Measurements from ENCODE around the gene FAAP24. TPM values are rescaled to one million over a fixed set of nuclear protein-coding genes. Genes with fewer than 3 reads are reported as not detected.
"Not testable (repeated sequence)": the region's sequence is repeated elsewhere in the genome, so short reads cannot be mapped to it uniquely, and the experiment has no call there.

Gene FAAP24
- polyA plus RNA-seq, 4 donors, result 0.67 to 3.5 (median 1.9) TPM

DNA sequence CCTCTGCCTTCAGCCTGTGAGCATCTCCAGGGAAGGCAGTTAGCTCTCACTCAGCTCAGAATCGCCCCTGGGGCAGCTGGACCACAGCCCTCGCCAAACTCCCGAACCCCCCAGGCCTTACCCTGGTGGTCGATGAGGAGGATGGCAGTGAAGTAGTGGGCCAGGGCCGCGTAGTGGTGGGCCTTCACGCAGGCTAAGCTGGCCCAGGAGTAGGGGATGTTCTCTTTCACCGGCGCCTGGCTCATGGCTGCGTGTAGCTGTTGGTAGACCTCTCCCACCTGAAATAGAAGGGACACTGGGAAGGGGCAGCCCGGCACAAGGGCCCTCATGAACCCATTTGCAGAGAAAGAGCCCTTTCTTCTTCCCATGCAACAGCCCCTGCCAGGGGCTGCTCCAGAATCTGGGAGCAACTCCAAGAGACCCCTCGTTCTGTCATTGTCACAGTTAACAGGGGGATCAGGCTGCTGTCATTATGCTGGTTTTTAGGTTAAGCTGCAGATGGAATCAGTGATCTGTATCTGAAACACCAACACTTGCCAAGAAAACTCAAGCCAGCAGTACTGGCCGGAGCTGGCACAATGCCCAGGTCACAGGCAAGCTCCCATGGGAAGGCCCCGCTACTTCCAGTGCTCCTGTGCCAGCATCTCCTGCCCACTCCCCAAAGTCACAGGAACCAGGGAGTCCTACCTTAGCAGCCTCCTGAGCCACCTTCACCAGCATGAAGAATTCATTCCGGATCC, 30.3 kb downstream of the FAAP24 start:
- not testable (repeated sequence) for H3K4me3 ChIP-seq (ENCODE audit: low read depth in 1 of 3, low read length in 3 of 3); DNase-seq; H3K9me3 ChIP-seq (ENCODE audit: control insufficient read depth in 2 of 2, insufficient read depth in 1 of 2, low read depth in 1 of 2, low read length in 1 of 2); H3K27ac ChIP-seq (ENCODE audit: low read depth in 1 of 3, low read length in 2 of 3); H3K27me3 ChIP-seq (ENCODE audit: control insufficient read depth in 3 of 3, insufficient read depth in 3 of 3, low read length in 3 of 3); H3K4me1 ChIP-seq (ENCODE audit: control insufficient read depth in 3 of 3, insufficient read depth in 2 of 3, low read depth in 1 of 3, low read length in 2 of 3); FAIRE-seq
- WGBS, 3 donors, result 75 to 90% (median 84%) methylated on average over 14 to 15 of the region's 15 CpGs
- H3K36me3 ChIP-seq (ENCODE audit: control insufficient read depth in 3 of 3, insufficient read depth in 2 of 3, low read depth in 1 of 3, low read length in 3 of 3), result peaks cover 0 to 66% (median 11%) of the 10 kb centered on the region in 3 donors

DNA sequence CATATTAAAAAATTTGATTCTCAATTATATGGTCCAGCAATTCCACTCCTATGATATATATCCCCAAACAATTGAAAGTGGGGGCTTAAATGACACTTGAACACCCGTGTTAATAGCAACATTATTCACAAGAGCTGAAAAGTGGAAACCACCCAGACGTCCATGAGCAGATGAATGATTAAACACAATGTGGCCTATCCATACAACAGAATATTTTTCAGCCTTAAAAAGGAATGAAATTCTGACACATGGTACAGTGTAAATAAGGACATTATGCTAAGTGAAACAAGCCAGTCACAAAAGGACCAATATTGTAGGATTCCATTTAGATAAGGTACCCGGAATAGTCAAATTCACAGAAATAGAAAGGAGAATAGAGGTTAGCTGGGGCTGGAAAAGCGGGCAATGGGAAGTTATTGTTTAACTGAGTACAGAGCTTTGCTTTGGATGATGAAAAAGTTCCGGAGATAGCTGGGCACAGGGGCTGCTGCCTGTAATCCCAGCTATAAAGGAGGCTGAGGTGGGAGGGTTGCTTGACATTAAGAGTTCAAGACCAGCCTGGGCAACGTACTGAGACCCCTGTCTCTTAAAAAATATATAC, 31.5 kb downstream of the FAAP24 start:
- H3K27me3 ChIP-seq (ENCODE audit: control insufficient read depth in 3 of 3, insufficient read depth in 3 of 3, low read length in 3 of 3); H3K27ac ChIP-seq (ENCODE audit: low read depth in 1 of 3, low read length in 2 of 3); FAIRE-seq; H3K4me3 ChIP-seq (ENCODE audit: low read depth in 1 of 3, low read length in 3 of 3); H3K9me3 ChIP-seq (ENCODE audit: control insufficient read depth in 2 of 2, insufficient read depth in 1 of 2, low read depth in 1 of 2, low read length in 1 of 2); H3K4me1 ChIP-seq (ENCODE audit: control insufficient read depth in 3 of 3, insufficient read depth in 2 of 3, low read depth in 1 of 3, low read length in 2 of 3): not testable (repeated sequence)
- 67 to 85% (median 70%) methylated on average over 6 of the region's 6 CpGs for WGBS, 3 donors
- peak in 1 of 2 donors; percentile 29 for DNase-seq
- peaks cover 0 to 66% (median 12%) of the 10 kb centered on the region in 3 donors for H3K36me3 ChIP-seq (ENCODE audit: control insufficient read depth in 3 of 3, insufficient read depth in 2 of 3, low read depth in 1 of 3, low read length in 3 of 3)

DNA sequence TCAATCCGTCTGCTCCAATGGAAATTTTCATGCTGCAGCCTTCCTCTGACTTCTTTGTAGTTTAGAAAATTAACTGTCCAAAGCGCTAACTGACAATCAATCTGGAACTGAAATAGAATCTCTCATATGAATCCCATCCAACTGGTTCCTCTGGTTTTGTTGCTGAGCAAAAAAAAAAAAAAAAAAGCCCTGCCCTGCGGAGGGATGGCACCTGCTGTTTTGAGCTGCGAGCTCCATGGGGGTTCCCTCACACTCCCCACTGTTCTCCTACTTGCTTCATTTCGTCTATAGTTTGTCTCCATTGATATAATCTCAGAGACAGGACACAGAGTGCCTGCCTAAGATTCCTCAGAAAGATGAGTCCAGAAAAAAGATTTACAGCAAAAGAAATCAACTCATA, 33.4 kb downstream of the FAAP24 start:
- Histone ChIP-seq H3K4me1 (ENCODE audit: control insufficient read depth in 3 of 3, insufficient read depth in 2 of 3, low read depth in 1 of 3, low read length in 2 of 3) (no peaks in the 10 kb centered on the region), H3K9me3 (ENCODE audit: control insufficient read depth in 2 of 2, insufficient read depth in 1 of 2, low read depth in 1 of 2, low read length in 1 of 2) (no peaks in the 10 kb centered on the region), H3K36me3 (ENCODE audit: control insufficient read depth in 3 of 3, insufficient read depth in 2 of 3, low read depth in 1 of 3, low read length in 3 of 3) (peaks cover 0 to 62% (median 15%) of the 10 kb centered on the region in 3 donors), H3K4me3 (ENCODE audit: low read depth in 1 of 3, low read length in 3 of 3) (no peak overlapping the region), H3K27me3 (ENCODE audit: control insufficient read depth in 3 of 3, insufficient read depth in 3 of 3, low read length in 3 of 3) (no peaks in the 10 kb centered on the region), H3K27ac (ENCODE audit: low read depth in 1 of 3, low read length in 2 of 3) (no peak overlapping the region)
- WGBS, 3 donors, result 16 to 59% (median 30%) methylated on average over 5 of the region's 5 CpGs
- no peak for FAIRE-seq
- DNase-seq, result peak; percentile 31 to 50

DNA sequence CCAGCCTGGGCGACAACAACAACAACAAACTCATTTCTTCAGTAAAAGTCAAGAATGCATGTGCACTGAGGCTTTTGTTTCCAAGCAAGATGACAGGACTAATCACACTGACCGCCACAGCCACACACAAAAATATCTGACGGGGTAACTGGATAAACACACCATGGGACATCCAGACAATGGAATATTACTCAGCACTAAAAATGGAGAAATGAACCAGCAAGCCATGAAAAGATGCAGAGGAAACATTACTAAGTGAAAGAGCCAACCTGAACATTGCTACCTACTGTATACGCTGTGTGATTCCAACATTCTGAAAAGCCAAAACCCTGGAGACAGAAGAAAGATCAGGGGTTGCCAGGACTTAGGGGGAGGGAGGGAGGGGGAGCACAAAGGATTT, 36.7 kb downstream of the FAAP24 start:
- FAIRE-seq (no peak), DNase-seq (no peak)
- 93 to 98% (median 97%) methylated on average over 4 of the region's 4 CpGs for WGBS, 3 donors
- H3K27ac ChIP-seq (ENCODE audit: low read depth in 1 of 3, low read length in 2 of 3), result no peak overlapping the region
- H3K36me3 ChIP-seq (ENCODE audit: control insufficient read depth in 3 of 3, insufficient read depth in 2 of 3, low read depth in 1 of 3, low read length in 3 of 3), result peaks cover 0 to 61% (median 18%) of the 10 kb centered on the region in 3 donors
- H3K4me1 ChIP-seq (ENCODE audit: control insufficient read depth in 3 of 3, insufficient read depth in 2 of 3, low read depth in 1 of 3, low read length in 2 of 3), result no peaks in the 10 kb centered on the region
- H3K27me3 ChIP-seq (ENCODE audit: control insufficient read depth in 3 of 3, insufficient read depth in 3 of 3, low read length in 3 of 3), result no peaks in the 10 kb centered on the region
- H3K4me3 ChIP-seq (ENCODE audit: low read depth in 1 of 3, low read length in 3 of 3), result no peak overlapping the region
- H3K9me3 ChIP-seq (ENCODE audit: control insufficient read depth in 2 of 2, insufficient read depth in 1 of 2, low read depth in 1 of 2, low read length in 1 of 2), result no peaks in the 10 kb centered on the region

DNA sequence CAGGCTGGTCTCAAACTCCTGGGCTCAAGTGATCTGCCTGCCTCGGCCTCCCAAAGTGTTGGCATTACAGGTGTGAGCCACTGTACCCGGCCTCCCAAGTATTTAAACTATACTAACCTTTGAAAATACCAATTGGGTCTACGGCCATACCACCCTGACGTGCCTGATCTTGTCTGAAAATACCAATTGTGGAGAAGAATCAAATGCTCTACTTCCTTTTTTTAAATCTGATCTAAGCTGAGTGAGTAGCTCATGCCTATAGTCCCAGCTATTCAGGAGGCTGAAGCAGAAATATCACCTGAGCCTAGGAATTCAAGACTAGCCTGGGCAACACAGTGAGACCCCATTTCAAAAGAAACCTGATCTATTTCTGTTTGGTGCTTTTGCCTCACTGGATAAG, 38.8 kb downstream of the FAAP24 start:
- not testable (repeated sequence) for H3K27ac ChIP-seq (ENCODE audit: low read depth in 1 of 3, low read length in 2 of 3); H3K27me3 ChIP-seq (ENCODE audit: control insufficient read depth in 3 of 3, insufficient read depth in 3 of 3, low read length in 3 of 3); DNase-seq; H3K9me3 ChIP-seq (ENCODE audit: control insufficient read depth in 2 of 2, insufficient read depth in 1 of 2, low read depth in 1 of 2, low read length in 1 of 2); FAIRE-seq; H3K4me3 ChIP-seq (ENCODE audit: low read depth in 1 of 3, low read length in 3 of 3); H3K4me1 ChIP-seq (ENCODE audit: control insufficient read depth in 3 of 3, insufficient read depth in 2 of 3, low read depth in 1 of 3, low read length in 2 of 3)
- H3K36me3 ChIP-seq (ENCODE audit: control insufficient read depth in 3 of 3, insufficient read depth in 2 of 3, low read depth in 1 of 3, low read length in 3 of 3), result peaks cover 0 to 58% (median 18%) of the 10 kb centered on the region in 3 donors
- WGBS, 3 donors, result 92 to 93% (median 92%) methylated on average over 4 of the region's 4 CpGs

DNA sequence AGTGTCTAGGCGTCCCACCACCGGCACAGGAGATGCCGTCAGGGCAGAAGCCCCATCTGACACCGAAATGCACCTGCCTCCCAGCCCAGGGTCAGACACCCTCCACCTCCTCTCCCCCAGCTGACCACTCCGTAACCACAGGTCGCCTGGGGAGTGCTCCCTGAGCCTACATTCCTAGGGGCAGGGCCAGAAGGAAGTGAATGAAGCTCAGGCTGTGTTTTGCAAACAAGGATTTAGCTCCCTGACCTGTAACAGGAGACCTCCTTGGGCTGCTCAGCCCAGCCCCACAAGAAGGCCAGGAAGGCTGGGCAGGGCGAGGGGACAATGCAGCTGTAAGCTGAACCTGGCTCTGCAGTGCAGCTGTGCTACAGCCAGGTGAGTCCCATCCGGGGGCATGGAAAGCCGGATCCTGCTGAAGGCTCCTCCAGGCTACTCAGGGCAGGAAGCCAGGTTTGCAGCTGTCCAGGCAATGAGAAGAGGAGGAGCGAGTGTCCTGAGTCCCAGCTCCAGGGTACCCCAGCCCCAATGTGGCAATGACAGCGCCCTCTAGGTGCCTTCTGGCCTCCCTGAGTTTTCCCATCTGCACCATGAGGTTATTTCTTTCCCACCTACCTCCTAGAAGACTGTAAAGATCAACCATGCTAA, 50.6 kb downstream of the FAAP24 start:
- 64 to 83% (median 68%) methylated on average over 10 to 11 of the region's 11 CpGs for WGBS, 3 donors
- H3K4me3 ChIP-seq (ENCODE audit: low read depth in 1 of 3, low read length in 3 of 3), result no peak overlapping the region
- H3K36me3 ChIP-seq (ENCODE audit: control insufficient read depth in 3 of 3, insufficient read depth in 2 of 3, low read depth in 1 of 3, low read length in 3 of 3), result peaks cover 2 to 59% (median 4%) of the 10 kb centered on the region in 3 donors
- no peak overlapping the region for H3K27ac ChIP-seq (ENCODE audit: low read depth in 1 of 3, low read length in 2 of 3)
- FAIRE-seq (no peak), DNase-seq (no peak)
- H3K4me1 ChIP-seq (ENCODE audit: control insufficient read depth in 3 of 3, insufficient read depth in 2 of 3, low read depth in 1 of 3, low read length in 2 of 3), result no peaks in the 10 kb centered on the region
- no peaks in the 10 kb centered on the region for H3K9me3 ChIP-seq (ENCODE audit: control insufficient read depth in 2 of 2, insufficient read depth in 1 of 2, low read depth in 1 of 2, low read length in 1 of 2)
- no peaks in the 10 kb centered on the region for H3K27me3 ChIP-seq (ENCODE audit: control insufficient read depth in 3 of 3, insufficient read depth in 3 of 3, low read length in 3 of 3)

DNA sequence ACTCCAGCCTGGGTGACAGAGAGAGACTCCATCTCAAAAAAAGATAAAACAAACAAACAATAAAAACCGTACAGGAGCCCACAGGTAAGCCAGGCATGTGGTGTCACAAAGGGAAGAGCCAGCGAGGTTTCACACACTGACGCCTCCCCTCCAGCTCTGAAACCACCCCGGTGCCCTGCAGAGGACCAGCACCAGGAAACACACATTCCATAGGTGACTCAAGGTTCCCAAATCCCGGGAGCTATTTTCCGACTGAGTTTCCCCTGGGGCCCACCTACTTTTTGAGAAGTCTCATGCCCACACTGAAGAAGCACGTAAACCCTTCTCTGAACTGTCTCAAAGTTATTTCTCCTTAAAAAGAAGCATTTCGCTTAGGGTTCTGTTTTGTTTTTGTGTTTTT, 52.4 kb downstream of the FAAP24 start:
- no peak overlapping the region for H3K27ac ChIP-seq (ENCODE audit: low read depth in 1 of 3, low read length in 2 of 3)
- H3K4me3 ChIP-seq (ENCODE audit: low read depth in 1 of 3, low read length in 3 of 3), result no peak overlapping the region
- FAIRE-seq (no peak), DNase-seq (no peak)
- peaks cover 2 to 52% (median 4%) of the 10 kb centered on the region in 3 donors for H3K36me3 ChIP-seq (ENCODE audit: control insufficient read depth in 3 of 3, insufficient read depth in 2 of 3, low read depth in 1 of 3, low read length in 3 of 3)
- WGBS, 3 donors, result 80 to 86% (median 85%) methylated on average over 8 of the region's 8 CpGs
- H3K9me3 ChIP-seq (ENCODE audit: control insufficient read depth in 2 of 2, insufficient read depth in 1 of 2, low read depth in 1 of 2, low read length in 1 of 2), result peaks cover 0 to 3% of the 10 kb centered on the region in 2 donors
- no peaks in the 10 kb centered on the region for H3K27me3 ChIP-seq (ENCODE audit: control insufficient read depth in 3 of 3, insufficient read depth in 3 of 3, low read length in 3 of 3)
- H3K4me1 ChIP-seq (ENCODE audit: control insufficient read depth in 3 of 3, insufficient read depth in 2 of 3, low read depth in 1 of 3, low read length in 2 of 3), result no peaks in the 10 kb centered on the region

DNA sequence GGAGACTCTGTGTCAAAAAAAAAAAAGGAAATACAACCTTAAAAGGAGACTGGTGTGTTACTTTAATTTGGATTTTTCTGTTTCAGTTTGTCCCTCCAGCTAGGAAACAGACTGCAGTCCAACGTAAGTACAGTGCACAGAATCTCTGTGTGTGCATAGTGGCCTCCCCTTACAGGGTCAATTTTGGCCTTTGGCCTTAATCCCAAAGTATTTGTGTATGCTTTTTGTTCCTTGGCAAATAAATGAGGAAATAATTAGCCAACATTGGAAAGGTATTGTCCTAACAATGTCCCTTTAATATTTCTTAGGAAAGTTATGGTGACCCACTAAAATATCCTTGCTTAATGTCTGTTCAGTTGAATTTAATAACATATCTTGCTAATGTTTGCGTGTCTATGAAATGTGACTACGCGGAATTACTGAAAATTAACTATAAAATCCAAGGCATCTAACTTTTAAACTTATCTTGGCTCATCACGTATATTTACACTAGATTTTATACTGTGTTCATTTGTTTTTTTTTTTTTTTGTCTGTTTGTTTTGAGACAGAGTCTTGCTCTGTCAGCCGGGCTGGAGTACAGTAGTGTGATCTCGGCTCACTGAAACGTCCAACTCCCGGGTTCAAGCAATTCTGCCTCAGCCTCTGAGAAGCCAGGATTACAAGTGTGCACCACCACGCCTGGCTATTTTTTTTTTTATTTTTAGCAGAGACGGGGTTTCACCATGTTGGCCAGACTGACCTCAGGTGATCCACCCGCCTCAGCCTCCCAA, 53.6 kb downstream of the FAAP24 start:
- not testable (repeated sequence) for FAIRE-seq; H3K27me3 ChIP-seq (ENCODE audit: control insufficient read depth in 3 of 3, insufficient read depth in 3 of 3, low read length in 3 of 3); H3K4me1 ChIP-seq (ENCODE audit: control insufficient read depth in 3 of 3, insufficient read depth in 2 of 3, low read depth in 1 of 3, low read length in 2 of 3); H3K4me3 ChIP-seq (ENCODE audit: low read depth in 1 of 3, low read length in 3 of 3); H3K27ac ChIP-seq (ENCODE audit: low read depth in 1 of 3, low read length in 2 of 3); DNase-seq
- peaks cover 2 to 49% (median 4%) of the 10 kb centered on the region in 3 donors for H3K36me3 ChIP-seq (ENCODE audit: control insufficient read depth in 3 of 3, insufficient read depth in 2 of 3, low read depth in 1 of 3, low read length in 3 of 3)
- 58 to 75% (median 72%) methylated on average over 10 to 12 of the region's 12 CpGs for WGBS, 3 donors
- peaks cover 0 to 10% of the 10 kb centered on the region in 2 donors for H3K9me3 ChIP-seq (ENCODE audit: control insufficient read depth in 2 of 2, insufficient read depth in 1 of 2, low read depth in 1 of 2, low read length in 1 of 2)
